NCI-H524 treated with DMSO at 0.1 percent for 48 hours (cell line): ENCODE data around the gene AKR7A3.
"Not testable (repeated sequence)": the region's sequence is repeated elsewhere in the genome, so short reads cannot be mapped to it uniquely, and the experiment has no call there.

ENCODE experiments used
- DNase-seq: peaks from one replicate; lab custom pipeline; 2025; lab: John Stamatoyannopoulos, UW

Gene AKR7A3

DNA sequence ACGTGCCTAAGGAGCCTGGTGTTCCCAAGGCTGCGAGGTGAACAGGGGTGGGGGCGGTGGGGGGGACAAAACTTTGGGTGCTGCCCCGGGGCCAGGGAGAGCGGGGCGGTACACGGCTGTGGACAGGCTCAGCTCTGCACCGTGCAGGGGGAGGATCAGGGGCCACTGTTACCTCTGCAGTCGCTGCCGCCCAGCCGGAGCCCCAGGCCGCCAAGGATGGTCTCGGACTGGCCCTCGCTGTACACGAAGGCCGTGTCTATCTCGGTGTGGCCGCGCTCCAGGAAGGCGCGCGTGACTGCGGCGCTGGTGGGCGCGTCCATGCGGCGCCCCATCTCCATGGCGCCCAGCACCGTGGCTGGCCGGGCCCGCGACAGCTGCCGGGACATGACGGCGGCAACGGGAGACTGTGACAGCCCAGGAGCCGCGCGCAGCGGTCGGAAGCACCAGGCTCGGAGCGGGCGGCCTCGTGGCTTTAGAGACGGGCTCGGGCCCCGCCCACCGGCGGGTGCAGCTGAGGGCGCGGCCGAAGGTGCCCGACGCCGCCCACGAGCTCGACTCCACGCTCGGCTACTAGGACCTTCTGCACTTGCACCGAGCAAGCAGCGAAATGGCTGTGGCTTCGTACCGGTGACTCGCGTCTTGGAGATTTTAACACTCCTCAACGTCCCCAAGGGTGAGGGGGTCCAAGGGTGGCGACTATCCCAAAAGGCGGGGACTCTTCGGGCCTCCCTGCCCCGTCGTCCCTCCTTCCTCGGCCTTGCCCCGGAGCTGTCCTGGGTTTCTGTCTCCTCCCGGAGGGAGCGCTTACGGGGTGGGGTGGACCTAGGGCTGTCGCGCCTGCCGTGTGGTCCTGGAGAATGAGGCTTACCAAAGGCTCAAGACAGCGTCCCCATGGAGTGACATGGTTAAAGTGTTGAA, at the start of gene AKR7A3:
Gene AKR7A3, minus strand, starts transcription at position 447 of the 918 bp plus-strand sequence. Its CDS starts 61 bp downstream, at position 386.
- not testable (repeated sequence) for DNase-seq

DNA sequence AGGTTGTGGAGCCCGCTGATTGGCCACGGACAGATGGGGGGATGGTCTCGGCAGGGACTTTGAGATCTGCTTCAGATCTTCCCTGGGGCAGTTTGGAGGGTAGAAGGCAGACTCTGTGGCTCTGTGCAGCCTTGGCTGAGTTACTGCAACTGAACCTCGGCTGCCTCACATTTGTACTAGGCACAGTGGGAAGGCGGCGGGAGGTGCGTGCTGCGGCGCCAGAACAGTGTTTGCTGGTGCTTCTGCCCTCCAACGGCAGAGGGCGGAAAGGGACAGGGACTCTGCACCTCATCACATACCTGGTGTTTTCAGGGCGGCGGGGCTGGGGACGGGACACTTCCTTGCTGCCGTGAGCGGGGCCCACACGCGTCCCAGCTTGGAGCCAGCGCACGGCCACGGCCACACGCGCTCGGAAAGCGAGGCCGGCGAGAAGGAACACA, 49.8 kb upstream of the AKR7A3 start:
- DNase-seq = no peak

GRCh38 chr1:19337289-19337688, 48.7 kb upstream of the AKR7A3 start:
- DNase-seq = no peak

DNA sequence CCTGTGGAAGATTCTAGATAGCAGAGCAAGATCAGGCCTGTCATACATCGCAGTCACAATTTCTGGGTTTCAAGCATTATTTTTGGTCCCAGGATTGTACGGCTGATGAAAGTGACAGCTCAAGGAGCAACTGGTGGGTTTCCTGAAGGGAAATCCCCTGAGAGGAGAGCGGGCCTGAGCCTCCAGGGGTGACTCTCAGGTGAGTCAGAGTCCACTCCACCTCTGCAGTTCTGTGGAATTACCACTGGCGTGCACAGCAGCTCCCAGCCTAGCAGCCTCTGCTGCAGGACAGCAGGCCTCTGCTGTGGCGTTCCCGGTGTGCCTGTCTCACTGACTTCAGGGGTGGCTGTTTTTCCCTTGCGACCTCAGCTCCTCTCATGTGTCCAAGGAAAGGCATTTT, 48.0 kb upstream of the AKR7A3 start:
- DNase-seq = no peak

- DNase-seq = no peak
Observed at GRCh38 chr1:19333587-19334354, 45.2 kb upstream of the AKR7A3 start.

- DNase-seq = no peak
Observed at GRCh38 chr1:19332832-19333231, 44.3 kb upstream of the AKR7A3 start.

DNA sequence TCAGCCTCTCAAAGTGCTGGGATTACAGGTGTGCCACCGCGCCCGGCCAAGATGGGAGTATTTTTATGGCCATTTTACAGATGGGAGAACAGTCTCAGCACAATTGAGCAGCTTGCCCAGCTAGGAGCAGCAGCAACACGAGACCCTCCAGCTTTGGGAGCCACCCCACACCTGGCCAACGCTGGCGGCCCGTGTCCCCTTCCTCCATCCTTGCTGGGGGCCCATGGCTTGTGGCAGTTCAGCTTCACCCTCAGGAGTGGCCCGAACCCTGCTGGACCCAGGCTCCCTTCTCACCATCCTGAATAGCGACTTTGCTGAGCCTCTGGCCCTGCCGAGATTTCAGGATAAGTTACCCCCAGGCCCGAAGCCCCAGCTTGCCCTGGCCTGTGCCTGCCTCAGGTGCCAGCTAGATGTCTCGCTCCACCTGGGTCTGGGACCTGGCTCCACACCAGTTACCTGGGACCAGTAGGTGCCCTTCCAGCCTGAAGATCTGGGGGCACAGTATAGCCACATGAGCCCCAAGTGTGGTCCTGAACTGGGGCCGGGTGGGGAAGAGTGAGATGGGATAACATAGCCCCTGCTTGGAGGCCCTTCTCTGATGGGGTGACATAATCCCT, 42.8 kb upstream of the AKR7A3 start:
- no peak for DNase-seq

- no peak for DNase-seq
Observed at GRCh38 chr1:19330449-19331135, 42.0 kb upstream of the AKR7A3 start.

DNA sequence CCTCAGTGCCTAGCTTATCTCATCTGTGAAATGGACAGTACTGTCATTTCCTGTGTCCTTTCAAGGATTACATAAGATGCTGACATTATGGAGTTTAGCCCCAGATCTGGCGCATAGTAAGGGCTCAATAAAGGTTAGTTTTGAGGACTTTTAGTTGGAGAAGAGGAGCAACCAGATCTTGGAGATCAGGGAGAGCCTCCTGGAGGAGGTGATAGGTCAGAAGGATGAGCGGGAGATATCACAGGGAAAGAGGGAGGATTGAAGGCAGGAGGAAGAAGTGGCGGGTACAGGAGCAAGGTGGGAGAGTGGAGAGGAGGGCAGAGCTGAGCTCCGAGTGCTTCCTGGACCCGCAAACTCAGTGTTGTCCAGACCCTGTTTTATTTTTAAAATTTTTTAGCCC, 41.0 kb upstream of the AKR7A3 start:
- DNase-seq = no peak

DNA sequence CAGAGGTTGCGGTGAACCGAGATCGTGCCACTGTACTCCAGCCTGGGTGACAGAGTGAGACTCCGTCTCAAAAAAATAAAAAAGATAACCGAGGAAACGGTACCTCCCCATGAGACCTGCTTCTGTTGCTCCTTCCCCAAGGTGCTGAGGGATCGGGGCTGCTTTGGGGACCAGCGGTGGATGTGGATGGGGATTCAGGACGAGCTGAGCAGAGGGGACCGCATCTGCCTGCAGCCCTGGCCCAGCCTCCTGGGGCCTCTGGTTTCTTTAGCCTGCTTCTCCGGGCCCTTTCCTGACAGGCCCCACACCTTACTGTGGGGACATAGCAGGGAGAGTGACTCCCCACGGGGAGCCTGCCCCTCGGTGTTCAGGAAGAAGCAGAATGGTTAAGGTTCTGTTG, 40.6 kb upstream of the AKR7A3 start:
- DNase-seq = no peak

DNA sequence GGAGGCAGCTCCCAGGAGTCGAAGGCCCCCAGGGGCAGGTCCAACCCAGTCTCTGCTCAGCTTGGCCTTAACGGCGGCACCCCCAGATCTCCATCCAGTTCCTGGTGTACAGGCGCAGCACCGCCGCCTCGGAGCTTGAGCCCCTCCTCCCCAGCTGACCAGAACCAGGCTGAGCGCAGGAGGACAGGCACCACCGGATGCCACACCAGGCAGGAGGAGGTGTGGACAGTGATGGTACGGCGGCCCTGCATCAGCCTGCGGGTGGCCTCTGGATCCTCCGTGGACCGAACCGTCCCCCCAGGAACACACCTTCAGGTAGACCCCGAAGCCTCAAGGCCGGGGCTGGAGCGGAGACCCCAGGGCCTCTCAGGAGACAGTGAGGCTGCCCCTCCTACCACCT, 39.9 kb upstream of the AKR7A3 start:
- DNase-seq = no peak

DNA sequence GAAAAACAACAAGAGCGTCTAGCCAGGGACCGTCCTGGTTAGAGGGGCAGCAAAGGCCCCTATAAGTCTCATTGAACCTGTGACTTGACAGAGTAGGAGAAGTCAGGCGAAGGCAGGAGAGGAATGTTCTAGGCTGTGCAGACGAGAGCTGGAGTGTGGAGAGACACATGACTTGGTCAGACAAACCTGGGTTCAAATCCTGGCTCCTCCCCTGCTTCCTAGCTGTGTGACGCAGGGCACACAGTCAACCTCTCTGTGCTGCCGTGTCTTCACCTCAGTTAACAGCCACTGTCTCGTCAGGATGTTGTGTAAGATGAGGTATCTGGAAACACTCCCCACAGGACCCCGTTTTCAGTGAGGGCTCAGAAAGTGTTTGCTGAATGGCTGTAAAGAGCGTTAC, 39.2 kb upstream of the AKR7A3 start:
- DNase-seq = no peak

GRCh38 chr1:19327301-19327700, 38.7 kb upstream of the AKR7A3 start:
- no peak for DNase-seq

GRCh38 chr1:19326748-19327065, 38.1 kb upstream of the AKR7A3 start:
- no peak for DNase-seq

DNA sequence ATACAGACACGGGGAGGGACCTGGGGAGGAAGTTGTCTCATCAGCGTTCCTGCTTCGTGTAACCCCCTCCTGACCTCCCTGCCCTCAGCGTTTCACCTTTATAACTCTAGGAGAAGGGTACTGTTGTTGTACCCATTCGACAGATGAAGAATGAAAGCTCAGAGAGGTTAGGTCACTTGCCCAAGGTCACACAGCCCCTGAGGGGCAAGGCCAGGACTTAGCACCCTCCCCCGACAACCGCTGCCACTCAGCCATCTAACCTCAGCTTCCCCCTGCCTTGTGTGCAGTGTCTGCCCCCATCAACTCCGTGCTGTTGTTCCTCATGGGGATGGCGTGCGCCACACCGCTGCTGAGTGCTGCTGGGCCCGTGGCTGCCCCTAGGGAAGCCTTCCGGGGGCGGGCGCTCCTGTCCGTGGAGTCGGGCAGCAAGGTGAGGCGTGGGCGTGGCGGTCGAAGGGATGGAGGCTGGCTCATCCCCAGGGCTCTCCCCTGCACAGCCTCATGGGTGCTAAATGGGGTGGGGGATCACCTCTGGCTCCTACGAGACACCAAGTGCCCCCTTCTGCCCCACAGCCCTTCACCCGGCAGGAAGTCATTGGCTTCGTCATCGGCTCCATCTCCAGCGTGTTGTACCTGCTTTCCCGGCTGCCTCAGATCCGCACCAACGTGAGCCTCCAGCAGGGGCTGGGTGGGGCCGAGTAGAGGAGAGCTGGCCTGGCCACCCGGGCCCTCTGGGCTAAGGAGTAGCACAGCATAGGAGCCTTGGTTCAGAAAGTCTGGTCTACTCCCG, 37.6 kb upstream of the AKR7A3 start:
- DNase-seq = no peak

GRCh38 chr1:19325368-19325957, 36.9 kb upstream of the AKR7A3 start:
- DNase-seq = no peak

- no peak for DNase-seq
Observed at GRCh38 chr1:19324665-19324990, 36.1 kb upstream of the AKR7A3 start.

DNA sequence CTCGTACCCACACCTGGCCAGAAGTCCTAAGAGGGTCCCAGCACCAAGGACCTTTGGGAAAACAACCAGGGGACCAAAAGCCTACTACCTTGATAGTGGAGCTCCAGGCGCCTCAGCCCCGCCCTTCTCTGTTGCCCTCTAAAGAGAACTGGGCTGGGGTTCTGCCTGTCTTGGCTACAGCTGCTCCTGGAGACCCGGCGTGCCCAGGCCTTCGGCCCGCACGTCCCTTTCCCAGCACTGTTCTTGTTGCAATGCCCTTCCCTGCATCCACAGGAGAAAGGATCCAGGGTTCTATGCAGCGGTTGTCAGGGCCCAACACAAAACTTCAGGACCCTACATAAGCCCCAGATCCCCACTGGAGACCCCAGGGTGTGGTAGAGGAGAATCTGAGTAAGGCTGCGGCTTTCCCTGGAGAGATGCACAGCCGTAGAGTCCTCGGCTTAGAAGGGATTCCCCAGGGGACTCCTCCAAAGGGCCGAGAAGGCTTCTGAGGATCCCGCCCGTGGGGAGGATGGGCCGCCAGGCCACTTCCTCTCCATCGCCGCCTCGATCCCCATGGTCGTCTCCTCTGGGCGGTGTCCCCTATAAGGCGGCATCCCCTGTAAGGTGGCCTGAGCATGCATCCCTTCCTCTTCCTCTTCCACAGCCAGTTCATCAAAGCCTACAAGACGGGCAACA, 35.6 kb upstream of the AKR7A3 start:
- DNase-seq = no peak

- DNase-seq = no peak
Observed at GRCh38 chr1:19322481-19322880, 33.9 kb upstream of the AKR7A3 start.

- DNase-seq = no peak
Observed at GRCh38 chr1:19321071-19321470, 32.5 kb upstream of the AKR7A3 start.

GRCh38 chr1:19319196-19319595, 30.6 kb upstream of the AKR7A3 start:
- DNase-seq = no peak
